22Rv1 (cell line): ENCODE measurements around the gene CTCF.

Experiments
- ZFX ChIP-seq: fragments of 450-650 bp; IDR thresholded peaks from 2 replicates; pipeline ENCODE4 v1.6.1; 2017; ENCODE audit warnings: antibody characterized with exemption, borderline replicate concordance
- TF ChIP-seq, protein P1 (sequence below): fragments of 450-650 bp; IDR thresholded peaks from 2 replicates; pipeline ENCODE4 v1.5.1; 2017; ENCODE audit warnings: mild to moderate bottlenecking

- TF ChIP-seq, protein P1, sequence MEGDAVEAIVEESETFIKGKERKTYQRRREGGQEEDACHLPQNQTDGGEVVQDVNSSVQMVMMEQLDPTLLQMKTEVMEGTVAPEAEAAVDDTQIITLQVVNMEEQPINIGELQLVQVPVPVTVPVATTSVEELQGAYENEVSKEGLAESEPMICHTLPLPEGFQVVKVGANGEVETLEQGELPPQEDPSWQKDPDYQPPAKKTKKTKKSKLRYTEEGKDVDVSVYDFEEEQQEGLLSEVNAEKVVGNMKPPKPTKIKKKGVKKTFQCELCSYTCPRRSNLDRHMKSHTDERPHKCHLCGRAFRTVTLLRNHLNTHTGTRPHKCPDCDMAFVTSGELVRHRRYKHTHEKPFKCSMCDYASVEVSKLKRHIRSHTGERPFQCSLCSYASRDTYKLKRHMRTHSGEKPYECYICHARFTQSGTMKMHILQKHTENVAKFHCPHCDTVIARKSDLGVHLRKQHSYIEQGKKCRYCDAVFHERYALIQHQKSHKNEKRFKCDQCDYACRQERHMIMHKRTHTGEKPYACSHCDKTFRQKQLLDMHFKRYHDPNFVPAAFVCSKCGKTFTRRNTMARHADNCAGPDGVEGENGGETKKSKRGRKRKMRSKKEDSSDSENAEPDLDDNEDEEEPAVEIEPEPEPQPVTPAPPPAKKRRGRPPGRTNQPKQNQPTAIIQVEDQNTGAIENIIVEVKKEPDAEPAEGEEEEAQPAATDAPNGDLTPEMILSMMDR, result no peak
- TF ChIP-seq ZFX, result no peak
Observed at GRCh38 chr16:67632415-67633172, 70.3 kb downstream of the CTCF start.
